Spleen (tissue), 11 donors: ENCODE results near the gene CTLA4. TPM values are rescaled to one million over a fixed set of nuclear protein-coding genes. Genes with fewer than 3 reads are reported as not detected.

Experiments
- DNase-seq: peaks from one replicate; pipeline ENCODE4 v3.0.0-alpha.2; 2020
- H3K27ac ChIP-seq, 8 donors: fragments of 200-600 bp; sonication (generic) in 7 of 8; 1 replicate in 4 of 8; 2 replicates in 4 of 8; pipeline versions ENCODE4 v1.5.0 to v1.8.0; 2016 to 2021; ENCODE audit warnings: inconsistent platforms in 4 of 8, mild to moderate bottlenecking in 4 of 8, moderate library complexity in 1 of 8
- H3K27me3 ChIP-seq, 7 donors: fragments of 200-600 bp; sonication (generic) in 6 of 7; replicated peaks in 1 of 7; 1 replicate in 4 of 7; 2 replicates in 3 of 7; pipeline versions ENCODE4 v1.5.0 to v1.8.0; 2016 to 2021; ENCODE audit warnings: inconsistent platforms in 3 of 7, mild to moderate bottlenecking in 1 of 7
- H3K36me3 ChIP-seq, 6 donors: fragments of 200-600 bp; sonication (generic) in 5 of 6; 1 replicate in 4 of 6; 2 replicates in 2 of 6; pipeline versions ENCODE4 v1.5.0 to v1.8.0; 2016 to 2021; ENCODE audit warnings: inconsistent platforms in 2 of 6
- H3K4me1 ChIP-seq, 6 donors: fragments of 200-600 bp; sonication (generic) in 5 of 6; 1 replicate in 3 of 6; 2 replicates in 3 of 6; pipeline versions ENCODE4 v1.5.0 to v1.8.0; 2016 to 2021; ENCODE audit warnings: inconsistent platforms in 3 of 6
- H3K4me3 ChIP-seq, 8 donors: fragments of 200-600 bp; sonication (generic) in 7 of 8; 1 replicate in 4 of 8; 2 replicates in 4 of 8; pipeline versions ENCODE4 v1.5.0 to v1.8.0; 2016 to 2021; ENCODE audit warnings: inconsistent platforms in 4 of 8, mild to moderate bottlenecking in 4 of 8, moderate library complexity in 2 of 8
- H3K9me3 ChIP-seq, 8 donors: fragments of 200-600 bp; sonication (generic) in 7 of 8; 1 replicate in 4 of 8; 2 replicates in 4 of 8; pipeline versions ENCODE4 v1.5.0 to v1.8.0; 2016 to 2021; ENCODE audit warnings: inconsistent platforms in 4 of 8
- CTCF ChIP-seq, 11 experiments: fragments of 200-600 bp in 7 of 11; fragments of 450-650 bp in 4 of 11; sonication (generic) in 4 of 11; IDR thresholded peaks in 8 of 11; conservative IDR thresholded peaks in 3 of 11; 1 replicate in 7 of 11; 2 replicates in 4 of 11; pipeline versions ENCODE4 v1.4.0 to v1.8.0; 2016 to 2021; ENCODE audit warnings: antibody characterized with exemption in 11 of 11, inconsistent platforms in 4 of 11, mild to moderate bottlenecking in 1 of 11
- POLR2A ChIP-seq, 3 donors: fragments of 450-650 bp; IDR thresholded peaks; one replicate each; pipeline ENCODE4 v1.5.1; 2017; ENCODE audit warnings: antibody characterized with exemption in 3 of 3, mild to moderate bottlenecking in 1 of 3
- POLR2AphosphoS5 ChIP-seq, 3 donors: sonication (generic); formaldehyde crosslinking; IDR thresholded peaks; one replicate each; pipeline ENCODE4 v1.5.1; 2017; ENCODE audit warnings: antibody characterized with exemption in 3 of 3
- WGBS, 5 donors: extraction: QIAGEN DNeasy Blood & Tissue Kit in 3 of 5; methylation state at CpG; one replicate each; pipeline versions ENCODE4 v1.1.5 to v1.1.7; 2013 to 2018; 5-methylcytosine and 5-hydroxymethylcytosine counted together
- intact Hi-C: fragments of 100-400 bp; cut with DNase I; formaldehyde crosslinking; loops from one replicate; pipeline ENCODE4 v1.15.0; 2023; ENCODE audit warnings: low total_unique reads
- polyA plus RNA-seq, 3 donors: library from polyadenylated mRNA; stranded (reverse); fragments of 200-250 nt; gene quantifications; one replicate each; pipeline ENCODE4 v1.2.1, GENCODE V29; 2013
- total RNA-seq, 7 donors: library from RNA; depleted of rRNA in 3 of 7; stranded (reverse); fragments of >200 nt in 3 of 7; fragmentation: NEBNext Ultra II Directional in 4 of 7; extraction: Animal tissue kit (Norgen Biotek cat#: 25700) in 4 of 7; gene quantifications; one replicate each; pipeline versions ENCODE4 v1.1.0 to v1.2.1, GENCODE V29; 2016 to 2021
- donor health status: healthy with polysubstance abuse.
- donor health status: DM: no; HTN: no; CAD: no; lungs with moderate emphysema.
- donor health status: DM: no; HTN: no; CAD: no.
- donor health status: Bipolar disorder and iron deficiency.
- donor health status: healthy.
- donor health status: DM: no; HTN: no; CAD: no.
- donor health status: DM: yes; HTN: yes; CAD: no.

The CTLA4 gene
- total and polyA plus RNA-seq, 10 donors = 1.4 to 9.9 (median 2.9) TPM

- WGBS, 5 donors = 90 to 96% (median 93%) methylated on average over 7 of the region's 7 CpGs
- no peak for DNase-seq
- no peaks in the 10 kb centered on the region for H3K27me3 ChIP-seq
- intact Hi-C loops = no loop called here
- H3K36me3 ChIP-seq = no peaks in the 10 kb centered on the region
- H3K9me3 ChIP-seq = no peaks in the 10 kb centered on the region
- no peak for TF ChIP-seq POLR2A (IDR thresholded peaks at IDR 0.05)
- no peak overlapping the region for H3K27ac ChIP-seq
- H3K4me3 ChIP-seq = no peak overlapping the region
- peaks cover 0 to 34% (median 13%) of the 10 kb centered on the region in 6 donors for H3K4me1 ChIP-seq
Observed at GRCh38 chr2:203893840-203894239, 26.3 kb downstream of the CTLA4 start.

- DNase-seq = no peak
- Histone ChIP-seq H3K27me3 (no peaks in the 10 kb centered on the region), H3K4me1 (peaks cover 0 to 34% (median 13%) of the 10 kb centered on the region in 6 donors), H3K4me3 (no peak overlapping the region), H3K36me3 (no peaks in the 10 kb centered on the region), H3K27ac (no peak overlapping the region), H3K9me3 (no peaks in the 10 kb centered on the region)
- intact Hi-C loops = no loop called here
- TF ChIP-seq POLR2AphosphoS5 (IDR thresholded peaks at IDR 0.05) = no peak
- no peak for TF ChIP-seq POLR2A (IDR thresholded peaks at IDR 0.05)
- no peak for TF ChIP-seq CTCF (IDR thresholded peaks at IDR 0.05 in 8 of 11, conservative IDR thresholded peaks at IDR 0.05 in 3 of 11)
- WGBS, 5 donors = 69 to 81% (median 77%) methylated on average over 1 of the region's 1 CpG
Observed at GRCh38 chr2:203894262-203894661, 26.7 kb downstream of the CTLA4 start.

- Histone ChIP-seq H3K4me1 (peaks cover 0 to 22% (median 13%) of the 10 kb centered on the region in 6 donors), H3K4me3 (no peak overlapping the region), H3K27ac (peak overlapping the region in 4 of 8 donors; percentile 19 to 69 (median 60)), H3K27me3 (no peaks in the 10 kb centered on the region), H3K9me3 (peaks cover 8 to 23% (median 16%) of the 10 kb centered on the region in 8 donors), H3K36me3 (no peaks in the 10 kb centered on the region)
- intact Hi-C loops = no loop called here
- WGBS, 5 donors = 16 to 44% (median 33%) methylated on average over 2 of the region's 2 CpGs
- DNase-seq = no peak
- TF ChIP-seq POLR2A (IDR thresholded peaks at IDR 0.05) (no peak), POLR2AphosphoS5 (IDR thresholded peaks at IDR 0.05) (no peak), CTCF (IDR thresholded peaks at IDR 0.05 in 8 of 11, conservative IDR thresholded peaks at IDR 0.05 in 3 of 11) (no peak)
Observed at GRCh38 chr2:203897544-203897943, 30.0 kb downstream of the CTLA4 start.

GRCh38 chr2:203898657-203899056, 31.1 kb downstream of the CTLA4 start:
- no peak for DNase-seq
- peak overlapping the region in 1 of 8 donors; percentile 69 for H3K27ac ChIP-seq
- 78 to 86% (median 85%) methylated on average over 2 of the region's 2 CpGs for WGBS, 5 donors
- no peaks in the 10 kb centered on the region for H3K36me3 ChIP-seq
- TF ChIP-seq POLR2A (IDR thresholded peaks at IDR 0.05) (no peak), CTCF (IDR thresholded peaks at IDR 0.05 in 8 of 11, conservative IDR thresholded peaks at IDR 0.05 in 3 of 11) (no peak), POLR2AphosphoS5 (IDR thresholded peaks at IDR 0.05) (no peak)
- no peak overlapping the region for H3K4me3 ChIP-seq
- H3K27me3 ChIP-seq = no peaks in the 10 kb centered on the region
- peaks cover 10 to 34% (median 27%) of the 10 kb centered on the region in 8 donors for H3K9me3 ChIP-seq
- H3K4me1 ChIP-seq = peaks cover 0 to 22% (median 13%) of the 10 kb centered on the region in 6 donors
- intact Hi-C loops = no loop called here

- Histone ChIP-seq H3K4me1 (peaks cover 0 to 22% (median 13%) of the 10 kb centered on the region in 6 donors), H3K36me3 (no peaks in the 10 kb centered on the region), H3K27ac (no peak overlapping the region), H3K4me3 (no peak overlapping the region), H3K27me3 (no peaks in the 10 kb centered on the region), H3K9me3 (peaks cover 10 to 38% (median 29%) of the 10 kb centered on the region in 8 donors)
- no peak for TF ChIP-seq POLR2A (IDR thresholded peaks at IDR 0.05)
- TF ChIP-seq CTCF (IDR thresholded peaks at IDR 0.05 in 8 of 11, conservative IDR thresholded peaks at IDR 0.05 in 3 of 11) = no peak
- no peak for TF ChIP-seq POLR2AphosphoS5 (IDR thresholded peaks at IDR 0.05)
- 80 to 99% (median 96%) methylated on average over 2 of the region's 2 CpGs for WGBS, 5 donors
- intact Hi-C loops = loop anchor here (10.0 kb wide), 1 partner anchor 1325 kb away; no protein-coding TSS in a partner anchor
- DNase-seq = no peak
Observed at GRCh38 chr2:203900253-203900652, 32.7 kb downstream of the CTLA4 start.
